Naive thymus-derived CD8-positive, alpha-beta T cell (primary cell): ENCODE results near the gene PCTP. TPM values are rescaled to one million over a fixed set of nuclear protein-coding genes. Genes with fewer than 3 reads are reported as not detected.
A peak's percentile ranks its signal among the peaks of the same experiment; 100 is the strongest.

Experiments
- ATAC-seq, 2 donors: fragments of 150-1000 bp; cut with Tn5 transposase in 1 of 2; sonication (Bioruptor Pico), chemical (Tn5 transposase) in 1 of 2; 1 replicate in 1 of 2; 2 replicates in 1 of 2; pipeline ENCODE4 v1.10.0; 2021; ENCODE audit warnings: mild to moderate bottlenecking in 2 of 2, moderate library complexity in 2 of 2
- POLR2A ChIA-PET: fragments of 350-600 bp; sonication (Branson Sonifier 250); formaldehyde crosslinking; loops from one replicate; lab custom pipeline; 2021; ENCODE audit warnings: antibody characterized with exemption; lab: Charles Lee
- DNase-seq, 10 donors: peaks; one replicate each; pipeline versions ENCODE4 v3.0.0 to v3.0.0-alpha.2; 2020 to 2022
- H3K27ac Mint-ChIP-seq, 10 donors: one replicate each; pipeline ENCODE4 v1.8.0; 2020 to 2022; ENCODE audit warnings: mild to moderate bottlenecking in 10 of 10, mixed read lengths in 10 of 10, moderate library complexity in 4 of 10, inconsistent platforms in 1 of 10
- H3K27me3 Mint-ChIP-seq, 5 donors: one replicate each; pipeline ENCODE4 v1.8.0; 2021 to 2022; ENCODE audit warnings: mixed read lengths in 5 of 5
- H3K36me3 Mint-ChIP-seq, 3 donors: one replicate each; pipeline ENCODE4 v1.8.0; 2020 to 2022; ENCODE audit warnings: mixed read lengths in 3 of 3, mild to moderate bottlenecking in 2 of 3, inconsistent platforms in 1 of 3
- H3K4me1 Mint-ChIP-seq, 4 donors: one replicate each; pipeline ENCODE4 v1.8.0; 2021 to 2022; ENCODE audit warnings: mixed read lengths in 4 of 4
- H3K4me3 Mint-ChIP-seq, 10 donors: one replicate each; pipeline ENCODE4 v1.8.0; 2020 to 2022; ENCODE audit warnings: mild to moderate bottlenecking in 10 of 10, mixed read lengths in 10 of 10, moderate library complexity in 6 of 10, inconsistent platforms in 1 of 10
- H3K9me3 Mint-ChIP-seq, 9 donors: one replicate each; pipeline ENCODE4 v1.8.0; 2020 to 2022; ENCODE audit warnings: mixed read lengths in 9 of 9, mild to moderate bottlenecking in 3 of 9, inconsistent platforms in 1 of 9, moderate library complexity in 1 of 9
- polyA plus RNA-seq, 3 donors: library from polyadenylated mRNA; unstranded; fragments of 300-500 nt; fragmentation: Illumina TruSeq; gene quantifications; one replicate each; pipeline ENCODE4 v1.2.3, GENCODE V29; 2021
- total RNA-seq, 8 experiments: library from RNA in 2 of 8; stranded (reverse) in 2 of 8; gene quantifications; one replicate each; pipeline ENCODE4 v1.2.3 and lab custom pipeline; 2021 to 2026

Gene PCTP
- total RNA-seq (1 to 10 TPM; 2.7 to 2.9 TPM), polyA plus RNA-seq (1 to 10 TPM; 1.8 to 3.7 (median 2.3) TPM), total RNA-seq (lab: John Stamatoyannopoulos, UW) (1.5 to 6.6 (median 5.4) reads per million in 6 experiments)

DNA sequence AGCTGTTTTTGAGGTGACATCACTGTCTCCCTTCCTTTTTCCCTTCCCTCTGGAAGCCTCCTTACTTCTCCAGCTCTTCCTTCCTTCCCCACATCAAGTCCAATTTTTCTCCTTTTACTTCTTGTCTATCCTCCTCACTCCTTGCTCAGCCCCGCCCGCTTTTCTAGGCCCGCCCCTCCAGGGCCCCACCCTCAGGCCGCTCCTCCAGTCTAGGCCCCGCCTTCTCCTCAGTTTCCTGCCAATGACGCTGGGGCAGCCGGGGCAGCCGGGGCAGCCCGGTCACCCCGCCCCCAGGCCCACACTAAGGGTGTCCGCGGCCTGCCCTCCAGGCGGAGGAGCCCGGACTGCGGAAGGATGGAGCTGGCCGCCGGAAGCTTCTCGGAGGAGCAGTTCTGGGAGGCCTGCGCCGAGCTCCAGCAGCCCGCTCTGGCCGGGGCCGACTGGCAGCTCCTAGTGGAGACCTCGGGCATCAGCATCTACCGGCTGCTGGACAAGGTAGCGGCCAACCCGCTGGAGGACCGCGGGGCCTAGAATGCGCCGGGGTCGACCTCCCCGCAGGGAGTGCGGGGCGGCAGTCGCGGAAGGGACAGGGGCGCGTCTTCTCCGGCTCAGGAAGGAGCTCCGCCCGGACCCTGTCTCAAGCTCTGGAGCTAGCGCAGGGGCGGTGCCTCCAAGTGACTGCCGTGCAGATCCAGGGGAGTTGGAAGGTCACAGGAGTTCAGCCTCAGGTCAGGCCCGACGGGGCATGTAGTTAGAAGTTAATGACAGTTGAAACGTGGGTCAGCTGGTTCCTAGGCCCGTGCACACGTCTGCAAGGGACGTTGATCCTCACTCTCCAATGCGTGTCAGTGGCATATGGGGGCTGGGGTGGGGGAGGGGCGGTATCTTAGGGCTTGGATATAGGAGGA, at the start of gene PCTP:
Gene PCTP (plus strand): TSS at position 302 of the 908 bp plus-strand sequence. CDS start 53 bp downstream, at position 355.
- no peaks in the 10 kb centered on the region for H3K9me3 Mint-ChIP-seq
- peaks cover 4 to 26% (median 13%) of the 10 kb centered on the region in 5 donors for H3K27me3 Mint-ChIP-seq
- peaks cover 0 to 3% (median 0%) of the 10 kb centered on the region in 3 donors for H3K36me3 Mint-ChIP-seq
- ATAC-seq (peak; percentile 95 to 97), DNase-seq (peak; percentile 57 to 86 (median 71))
- peaks cover 9 to 31% (median 19%) of the 10 kb centered on the region in 4 donors for H3K4me1 Mint-ChIP-seq
- peak within 1 kb of the TSS; percentile 81 to 92 (median 86) for H3K4me3 Mint-ChIP-seq
- H3K27ac Mint-ChIP-seq = peak within 1 kb of the TSS in 9 of 10 donors; percentile 47 to 85 (median 77)
- POLR2A ChIA-PET = no interaction called here

DNA sequence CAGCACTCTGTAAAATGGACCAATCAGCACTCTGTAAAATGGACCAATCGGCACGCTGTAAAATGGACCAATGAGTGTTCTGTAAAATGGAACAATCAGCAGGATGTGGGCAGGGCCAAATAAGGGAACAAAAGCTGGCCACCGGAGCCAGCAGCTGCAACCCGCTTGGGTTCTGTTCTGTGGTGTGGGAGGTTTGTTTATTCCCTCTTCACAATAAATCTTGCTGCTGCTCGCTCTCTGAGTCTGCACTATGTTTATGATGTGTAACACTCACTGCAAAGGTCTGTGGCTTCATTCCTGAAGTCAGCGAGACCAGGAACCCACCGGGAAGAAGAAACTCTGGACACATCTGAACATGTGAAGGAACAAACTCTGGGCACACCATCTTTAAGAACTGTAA, 48.7 kb upstream of the PCTP start:
- H3K27me3 Mint-ChIP-seq = peaks cover 21 to 78% (median 35%) of the 10 kb centered on the region in 5 donors

DNA sequence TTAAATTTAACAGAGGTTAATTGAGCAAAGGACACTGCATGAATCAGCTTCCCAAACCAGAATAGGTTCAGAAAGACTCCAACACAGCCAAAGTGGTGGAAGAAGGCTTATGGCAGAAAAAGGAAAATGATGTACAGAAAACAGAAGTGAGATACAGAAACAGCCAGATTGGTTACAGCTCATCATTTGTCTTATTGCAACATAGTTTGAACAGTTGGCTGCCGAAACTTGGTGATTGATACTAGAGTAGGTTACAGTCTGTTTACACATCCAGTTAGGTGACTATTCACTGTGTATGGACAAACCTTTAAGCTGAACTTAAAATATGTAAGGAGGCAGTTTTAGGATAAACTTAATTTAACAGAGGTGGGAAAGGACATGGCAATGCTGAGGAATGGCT, 46.5 kb upstream of the PCTP start:
- no peak overlapping the region for H3K4me3 Mint-ChIP-seq
- peaks cover 0 to 10% (median 3%) of the 10 kb centered on the region in 9 donors for H3K9me3 Mint-ChIP-seq
- H3K4me1 Mint-ChIP-seq = no peaks in the 10 kb centered on the region
- DNase-seq (no peak), ATAC-seq (no peak)
- peak overlapping the region in 1 of 10 donors; percentile 41 for H3K27ac Mint-ChIP-seq
- peaks cover 20 to 75% (median 28%) of the 10 kb centered on the region in 5 donors for H3K27me3 Mint-ChIP-seq
- POLR2A ChIA-PET = interaction anchor here (0.7 kb wide), 1 partner anchor 34 kb away, joined by 5 read pairs; no protein-coding TSS in a partner anchor
- peaks cover 0 to 5% (median 0%) of the 10 kb centered on the region in 3 donors for H3K36me3 Mint-ChIP-seq

More for the DNA sequence above, 48.7 kb upstream of the PCTP start:
- H3K36me3 Mint-ChIP-seq = peaks cover 0 to 5% (median 0%) of the 10 kb centered on the region in 3 donors
- H3K9me3 Mint-ChIP-seq = peaks cover 0 to 10% (median 3%) of the 10 kb centered on the region in 9 donors
- H3K4me3 Mint-ChIP-seq = no peak overlapping the region
- H3K4me1 Mint-ChIP-seq = no peaks in the 10 kb centered on the region
- no peak for ATAC-seq
- DNase-seq = no peak
- POLR2A ChIA-PET = no interaction called here
- H3K27ac Mint-ChIP-seq = no peak overlapping the region

DNA sequence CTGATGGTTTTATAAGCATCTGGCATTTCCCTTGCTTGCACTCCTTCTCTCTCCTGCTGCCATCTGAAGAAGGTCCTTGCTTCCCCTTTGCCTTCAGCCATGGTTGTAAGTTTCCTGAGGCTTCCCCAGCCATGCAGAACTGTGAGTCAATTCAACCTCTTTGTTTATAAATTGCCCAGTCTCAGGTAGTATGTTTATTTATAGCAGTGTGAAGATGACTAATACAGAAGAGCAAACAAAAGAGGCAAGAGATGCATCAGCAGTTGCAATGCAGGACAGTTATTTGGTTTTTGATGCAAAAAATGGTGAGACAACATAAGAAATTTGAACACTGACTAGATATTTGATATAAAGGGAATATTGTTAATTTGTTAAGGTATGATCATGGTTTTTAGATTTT, 45.0 kb upstream of the PCTP start:
- H3K4me3 Mint-ChIP-seq = no peak overlapping the region
- ATAC-seq (no peak), DNase-seq (no peak)
- peaks cover 0 to 4% (median 0%) of the 10 kb centered on the region in 3 donors for H3K36me3 Mint-ChIP-seq
- POLR2A ChIA-PET = no interaction called here
- no peak overlapping the region for H3K27ac Mint-ChIP-seq
- H3K4me1 Mint-ChIP-seq = no peaks in the 10 kb centered on the region
- peaks cover 18 to 73% (median 31%) of the 10 kb centered on the region in 5 donors for H3K27me3 Mint-ChIP-seq
- H3K9me3 Mint-ChIP-seq = peaks cover 0 to 10% (median 3%) of the 10 kb centered on the region in 9 donors

DNA sequence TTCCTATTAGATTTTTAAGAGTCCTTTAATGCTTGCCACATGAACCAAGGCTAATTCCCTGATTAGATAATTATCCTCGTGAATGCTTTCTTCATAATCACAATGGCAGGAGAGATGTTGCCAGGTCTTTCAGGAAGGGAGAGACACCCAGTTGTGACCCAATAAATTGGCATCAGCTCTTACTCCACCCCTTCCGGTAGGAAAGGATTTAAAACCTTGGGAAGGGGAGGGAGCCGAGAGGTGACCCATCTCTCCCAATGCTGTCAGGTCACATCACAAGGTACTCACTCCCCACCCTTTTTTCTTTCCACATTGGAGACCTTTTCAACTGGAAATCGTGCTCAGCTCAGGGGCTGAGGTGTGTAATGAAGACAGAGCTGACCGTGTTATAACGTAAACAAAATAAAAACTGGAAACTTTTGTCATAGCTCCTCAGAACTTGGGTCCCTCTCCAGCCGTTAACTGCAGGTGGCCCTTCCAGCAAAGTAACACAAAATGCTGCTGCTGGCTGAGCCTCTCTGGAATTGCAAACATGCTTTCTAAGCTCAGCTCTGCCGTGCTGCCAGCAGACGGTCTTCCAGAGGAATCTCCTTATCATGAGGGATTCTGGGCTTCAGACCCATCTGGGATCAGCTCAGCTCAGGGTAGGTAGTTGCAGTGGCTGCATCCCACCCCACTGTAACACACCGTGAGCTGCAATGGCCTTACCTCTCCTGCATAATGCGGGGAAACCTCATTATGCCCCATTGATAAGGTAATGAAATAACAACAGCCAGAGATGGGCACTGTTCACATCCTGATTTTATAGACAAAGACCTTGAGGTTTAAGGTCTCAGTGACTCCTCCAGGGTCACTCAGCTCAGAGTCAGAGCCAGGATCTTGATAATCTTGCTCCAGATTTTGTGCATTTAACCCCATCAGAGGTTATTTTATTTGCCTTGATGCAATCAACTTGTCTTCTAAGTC, 43.8 kb upstream of the PCTP start:
- ATAC-seq (no peak), DNase-seq (no peak)
- Mint-ChIP-seq H3K4me3 (no peak overlapping the region), H3K36me3 (no peaks in the 10 kb centered on the region), H3K27ac (no peak overlapping the region), H3K4me1 (no peaks in the 10 kb centered on the region), H3K9me3 (peaks cover 0 to 6% (median 0%) of the 10 kb centered on the region in 9 donors), H3K27me3 (peaks cover 11 to 62% (median 30%) of the 10 kb centered on the region in 5 donors)
- POLR2A ChIA-PET = no interaction called here

DNA sequence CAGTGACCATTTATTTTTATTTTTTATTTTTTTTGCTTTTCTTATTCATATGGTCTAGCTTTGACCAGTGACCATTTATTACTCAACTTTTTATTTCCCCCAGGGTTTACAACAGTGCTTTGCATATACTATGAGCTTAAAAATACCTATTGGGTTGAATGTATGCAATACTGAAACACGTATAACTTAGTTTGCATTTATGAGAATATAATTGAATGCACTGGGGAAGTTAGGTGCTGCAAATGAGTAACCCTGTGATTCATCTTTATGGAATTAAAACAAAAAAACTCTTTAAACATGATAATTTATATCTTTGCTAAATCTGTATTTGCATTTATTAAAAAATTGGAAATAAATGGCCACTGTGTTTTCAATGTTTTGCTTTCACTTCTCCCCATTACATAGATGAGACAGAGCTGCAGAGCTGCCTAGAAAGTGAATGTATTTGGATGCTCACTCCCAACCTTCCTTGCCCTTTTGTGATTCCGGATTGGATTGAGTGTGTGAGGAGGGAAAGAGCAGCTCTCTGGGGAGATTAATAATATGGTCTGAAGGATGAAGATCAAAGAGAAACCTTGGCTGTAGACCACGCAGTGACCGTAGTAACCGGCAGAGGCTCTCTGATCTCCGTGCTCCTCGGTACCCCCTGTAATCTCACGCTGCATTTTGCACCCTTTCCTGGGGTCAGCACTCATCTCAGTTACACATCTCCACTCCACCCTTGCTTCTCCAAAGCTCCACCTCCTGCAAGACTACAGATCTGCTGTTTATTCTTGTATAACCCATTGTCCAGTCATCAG, 42.5 kb upstream of the PCTP start:
- Mint-ChIP-seq H3K27ac (no peak overlapping the region), H3K36me3 (no peaks in the 10 kb centered on the region), H3K27me3 (peaks cover 9 to 53% (median 25%) of the 10 kb centered on the region in 5 donors), H3K9me3 (no peaks in the 10 kb centered on the region), H3K4me3 (no peak overlapping the region), H3K4me1 (no peaks in the 10 kb centered on the region)
- no peak for DNase-seq
- no peak for ATAC-seq
- POLR2A ChIA-PET = no interaction called here

DNA sequence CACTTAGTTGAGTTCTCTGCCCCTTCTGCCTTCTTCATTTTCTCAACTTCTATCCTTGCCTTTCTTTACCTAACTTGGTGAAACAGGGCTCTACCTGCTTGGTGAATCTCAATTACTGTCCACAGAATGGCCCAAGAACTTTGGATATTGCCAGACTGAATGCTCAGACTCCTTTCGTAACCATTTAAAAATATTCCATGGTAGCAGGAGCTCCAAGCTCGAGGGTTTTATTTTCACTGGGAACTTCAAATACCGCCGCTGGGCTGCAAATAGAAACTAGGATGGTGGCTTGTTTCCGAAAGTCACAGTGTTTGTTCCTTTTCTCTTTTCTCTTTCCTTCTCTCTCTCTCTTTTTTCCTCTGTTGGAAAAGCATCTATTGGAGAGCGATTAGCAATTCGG, 41.4 kb upstream of the PCTP start:
- Mint-ChIP-seq H3K27ac (no peak overlapping the region), H3K4me3 (no peak overlapping the region), H3K4me1 (no peaks in the 10 kb centered on the region), H3K36me3 (no peaks in the 10 kb centered on the region), H3K9me3 (no peaks in the 10 kb centered on the region), H3K27me3 (peaks cover 6 to 43% (median 20%) of the 10 kb centered on the region in 5 donors)
- ATAC-seq (no peak), DNase-seq (no peak)
- POLR2A ChIA-PET = no interaction called here

DNA sequence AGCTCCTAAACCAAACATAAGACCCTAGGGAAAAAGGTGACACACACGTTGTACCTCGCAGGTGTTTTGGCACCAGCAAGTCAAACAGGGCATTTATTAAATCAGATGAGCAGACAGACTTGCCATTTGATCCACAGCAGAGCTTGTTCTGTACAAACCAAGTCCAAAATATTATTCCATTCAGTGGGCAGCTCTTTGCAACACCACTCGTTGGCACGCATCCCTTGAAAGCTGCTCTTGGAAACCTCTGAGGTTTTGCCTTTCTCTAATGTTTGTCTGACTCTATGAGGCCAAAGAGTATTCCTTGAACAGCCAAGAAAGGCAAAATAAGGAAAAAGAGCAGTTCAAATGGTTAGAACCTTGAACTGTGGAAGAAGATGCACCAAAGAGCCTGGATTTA, 40.9 kb upstream of the PCTP start:
- Mint-ChIP-seq H3K9me3 (no peaks in the 10 kb centered on the region), H3K27me3 (peaks cover 4 to 38% (median 17%) of the 10 kb centered on the region in 5 donors), H3K4me1 (no peaks in the 10 kb centered on the region), H3K36me3 (no peaks in the 10 kb centered on the region), H3K27ac (no peak overlapping the region), H3K4me3 (no peak overlapping the region)
- POLR2A ChIA-PET = no interaction called here
- no peak for ATAC-seq
- DNase-seq = no peak

DNA sequence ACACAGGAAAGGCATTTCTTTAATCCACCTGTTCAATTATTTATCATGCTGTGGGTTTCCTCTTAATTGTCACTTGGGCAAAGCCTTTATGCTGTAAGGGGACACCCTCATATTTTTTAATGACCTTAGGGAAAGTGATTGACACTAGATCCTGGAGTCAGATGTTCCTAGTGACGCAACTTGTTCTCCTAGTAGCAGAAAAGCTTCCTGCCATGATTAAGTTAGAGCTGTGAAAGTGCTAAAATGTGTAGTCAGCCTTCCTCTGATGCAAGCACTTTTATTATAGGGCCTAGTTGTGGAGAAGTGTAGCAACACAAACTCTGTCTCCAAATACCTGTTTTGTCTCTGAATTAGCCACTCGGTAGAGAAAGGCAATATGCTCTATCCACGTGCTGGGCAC, 40.4 kb upstream of the PCTP start:
- Mint-ChIP-seq H3K4me1 (no peaks in the 10 kb centered on the region), H3K36me3 (no peaks in the 10 kb centered on the region), H3K27me3 (peaks cover 4 to 36% (median 17%) of the 10 kb centered on the region in 5 donors), H3K4me3 (no peak overlapping the region), H3K9me3 (no peaks in the 10 kb centered on the region), H3K27ac (no peak overlapping the region)
- POLR2A ChIA-PET = no interaction called here
- DNase-seq (no peak), ATAC-seq (no peak)

DNA sequence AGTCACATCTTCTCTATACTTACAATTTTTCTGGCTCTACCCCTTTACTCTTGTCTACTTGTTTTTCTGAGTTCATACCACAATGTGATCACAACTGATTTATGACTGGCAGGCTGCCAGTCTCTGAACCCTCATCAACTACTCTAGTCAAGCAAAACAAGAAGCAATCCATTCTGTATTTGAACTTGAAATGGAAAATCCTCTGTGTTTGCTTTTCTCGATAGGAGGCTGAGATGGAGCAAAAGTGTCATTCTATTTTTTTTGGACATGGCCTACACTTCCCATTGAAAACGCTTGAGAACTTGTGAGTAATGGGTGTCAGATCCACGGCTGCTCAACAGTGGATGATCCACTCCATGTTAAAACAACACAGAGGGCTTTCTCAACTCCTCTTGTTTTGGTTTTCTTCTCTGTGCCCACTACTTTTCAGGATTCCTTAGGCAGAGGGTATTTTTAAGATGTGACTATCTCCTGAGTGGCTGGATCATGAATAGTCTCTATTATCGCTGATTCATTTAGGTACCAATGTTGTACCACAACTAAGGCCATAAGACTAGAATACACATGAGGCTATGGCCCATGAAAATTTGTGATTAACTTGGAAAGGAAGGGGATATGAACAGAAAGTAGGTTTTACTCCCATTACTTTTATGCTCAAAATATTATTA, 39.9 kb upstream of the PCTP start:
- DNase-seq = no peak
- peaks cover 4 to 30% (median 17%) of the 10 kb centered on the region in 5 donors for H3K27me3 Mint-ChIP-seq
- H3K4me1 Mint-ChIP-seq = no peaks in the 10 kb centered on the region
- no peaks in the 10 kb centered on the region for H3K36me3 Mint-ChIP-seq
- ATAC-seq = no peak
- H3K27ac Mint-ChIP-seq = no peak overlapping the region
- POLR2A ChIA-PET = no interaction called here
- H3K4me3 Mint-ChIP-seq = no peak overlapping the region
- H3K9me3 Mint-ChIP-seq = no peaks in the 10 kb centered on the region

DNA sequence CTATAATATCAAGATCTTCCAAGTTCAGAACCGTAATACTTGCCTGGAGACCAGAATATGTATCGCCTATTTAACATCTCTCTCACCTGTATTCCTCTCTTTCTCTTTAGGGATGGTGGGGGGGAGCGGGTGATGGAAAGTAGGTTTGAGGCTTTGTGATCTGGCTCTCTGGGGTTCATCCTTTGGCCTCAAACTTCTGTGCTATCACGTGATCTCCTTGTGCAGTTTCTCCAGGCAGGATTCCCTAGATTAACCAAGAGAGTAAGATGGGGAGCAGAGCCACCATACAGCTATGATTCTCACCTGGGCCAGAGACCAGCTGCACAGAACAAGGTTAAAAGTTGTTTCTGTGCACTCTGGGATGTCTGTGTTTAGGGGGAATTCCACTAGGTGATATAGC, 33.4 kb upstream of the PCTP start:
- peaks cover 2 to 21% (median 2%) of the 10 kb centered on the region in 5 donors for H3K27me3 Mint-ChIP-seq
- H3K27ac Mint-ChIP-seq = no peak overlapping the region
- no peaks in the 10 kb centered on the region for H3K9me3 Mint-ChIP-seq
- no peaks in the 10 kb centered on the region for H3K36me3 Mint-ChIP-seq
- no peaks in the 10 kb centered on the region for H3K4me1 Mint-ChIP-seq
- H3K4me3 Mint-ChIP-seq = no peak overlapping the region
- DNase-seq = no peak
- POLR2A ChIA-PET = no interaction called here
- no peak for ATAC-seq
